Lower leg skin (tissue), 3 donors: ENCODE data around the gene VASH1.

Experiments used
- POLR2A ChIP-seq, 2 donors: fragments of 450-650 bp; IDR thresholded peaks; one replicate each; pipeline ENCODE4 v1.6.1; 2016 to 2017; ENCODE audit warnings: antibody characterized with exemption in 2 of 2, mild to moderate bottlenecking in 1 of 2, moderate library complexity in 1 of 2
- TF ChIP-seq, protein P1 (sequence below), 3 donors: fragments of 450-650 bp; IDR thresholded peaks; one replicate each; pipeline ENCODE4 v1.5.1; 2016; ENCODE audit warnings: antibody characterized with exemption in 3 of 3, mild to moderate bottlenecking in 3 of 3, moderate library complexity in 2 of 3

DNA sequence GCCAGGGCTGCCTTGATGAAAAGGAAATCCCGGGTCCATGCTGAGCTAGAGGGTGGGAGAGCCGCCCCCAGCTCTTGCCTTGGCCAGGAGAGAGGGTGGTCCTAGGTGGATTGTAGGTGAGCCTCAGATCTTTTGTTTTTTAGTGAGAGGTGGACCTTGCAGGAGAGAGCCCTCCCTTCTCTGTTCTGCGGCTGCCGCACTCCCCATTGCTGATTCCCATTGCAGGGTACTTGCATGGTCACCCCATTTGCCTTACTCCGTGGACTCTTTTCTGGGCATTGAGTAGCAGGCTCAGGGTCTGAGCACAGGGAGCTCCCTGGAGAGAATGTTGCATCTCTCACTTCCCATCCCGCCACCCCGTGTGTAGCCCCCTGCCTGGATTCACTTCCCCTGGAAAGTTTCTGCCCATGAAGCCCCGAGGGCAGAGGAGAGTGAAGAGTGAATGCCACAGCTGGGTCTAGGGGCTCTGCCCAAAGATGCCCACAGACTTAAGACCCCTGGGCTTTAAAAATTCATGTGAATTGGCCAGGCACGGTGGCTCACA is 10.2 kb downstream of the VASH1 start:
- TF ChIP-seq, protein P1, sequence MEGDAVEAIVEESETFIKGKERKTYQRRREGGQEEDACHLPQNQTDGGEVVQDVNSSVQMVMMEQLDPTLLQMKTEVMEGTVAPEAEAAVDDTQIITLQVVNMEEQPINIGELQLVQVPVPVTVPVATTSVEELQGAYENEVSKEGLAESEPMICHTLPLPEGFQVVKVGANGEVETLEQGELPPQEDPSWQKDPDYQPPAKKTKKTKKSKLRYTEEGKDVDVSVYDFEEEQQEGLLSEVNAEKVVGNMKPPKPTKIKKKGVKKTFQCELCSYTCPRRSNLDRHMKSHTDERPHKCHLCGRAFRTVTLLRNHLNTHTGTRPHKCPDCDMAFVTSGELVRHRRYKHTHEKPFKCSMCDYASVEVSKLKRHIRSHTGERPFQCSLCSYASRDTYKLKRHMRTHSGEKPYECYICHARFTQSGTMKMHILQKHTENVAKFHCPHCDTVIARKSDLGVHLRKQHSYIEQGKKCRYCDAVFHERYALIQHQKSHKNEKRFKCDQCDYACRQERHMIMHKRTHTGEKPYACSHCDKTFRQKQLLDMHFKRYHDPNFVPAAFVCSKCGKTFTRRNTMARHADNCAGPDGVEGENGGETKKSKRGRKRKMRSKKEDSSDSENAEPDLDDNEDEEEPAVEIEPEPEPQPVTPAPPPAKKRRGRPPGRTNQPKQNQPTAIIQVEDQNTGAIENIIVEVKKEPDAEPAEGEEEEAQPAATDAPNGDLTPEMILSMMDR (IDR thresholded peaks at IDR 0.05), result no peak
- TF ChIP-seq POLR2A (IDR thresholded peaks at IDR 0.05), result no peak
